IMR-90 (cell line): ENCODE data around the gene AHI1. TPM values are rescaled to one million over a fixed set of nuclear protein-coding genes. Genes with fewer than 3 reads are reported as not detected.

ENCODE experiments used
- ATAC-seq: fragments of 200-7000 bp; cut with Tn5 transposase; 2 replicates; pipeline ENCODE4 v1.9.1; 2020; ENCODE audit warnings: low read depth, mild to moderate bottlenecking, moderate library complexity
- BruUV-seq: library from RNA; stranded (reverse); fragments of 400-500 nt; replicated peaks from 2 replicates; lab custom pipeline; 2021; lab: Mats Ljungman, UMichigan
- CTCF ChIA-PET: fragments of 300-600 bp; formaldehyde crosslinking; extraction: SDS; loops from one replicate; lab custom pipeline; 2021; ENCODE audit warnings: antibody characterized with exemption; lab: Yijun Ruan, JAX
- POLR2A ChIA-PET: fragments of 300-600 bp; sonication (Branson Sonifier 250); formaldehyde crosslinking; loops from one replicate; lab custom pipeline; 2022; ENCODE audit warnings: antibody characterized with exemption; ENCODE audit not compliant: unreplicated experiment; lab: Charles Lee
- DNase-seq: peaks from one replicate; pipeline ENCODE4 v3.0.0; 2013
- H2AFZ ChIP-seq: replicated peaks from 2 replicates; pipeline ENCODE3; 2013; ENCODE audit warnings: low read length, mild to moderate bottlenecking; ENCODE audit not compliant: poor library complexity
- H2AK5ac ChIP-seq: 2 replicates; pipeline ENCODE4 v1.6.1; 2013; ENCODE audit warnings: low read depth, low read length, inconsistent platforms
- H2AK9ac ChIP-seq: replicated peaks from 2 replicates; pipeline ENCODE3; 2013; ENCODE audit warnings: mild to moderate bottlenecking, low read depth, low read length, moderate library complexity; ENCODE audit not compliant: poor library complexity
- H2BK120ac ChIP-seq: 2 replicates; pipeline ENCODE4 v1.6.1; 2013; ENCODE audit warnings: low read depth, low read length, inconsistent platforms
- H2BK15ac ChIP-seq: 3 replicates; pipeline ENCODE4 v1.6.1; 2013; ENCODE audit warnings: low read depth, low read length, inconsistent platforms
- H2BK20ac ChIP-seq: 2 replicates; pipeline ENCODE4 v1.6.1; 2013; ENCODE audit warnings: low read depth, mild to moderate bottlenecking, inconsistent platforms, low read length, moderate library complexity
- H2BK5ac ChIP-seq: 2 replicates; pipeline ENCODE4 v1.6.1; 2013; ENCODE audit warnings: mild to moderate bottlenecking, low read depth, low read length, inconsistent platforms; ENCODE audit not compliant: poor library complexity, severe bottlenecking
- H3K14ac ChIP-seq: replicated peaks from 2 replicates; pipeline ENCODE4 v1.6.1; 2013; ENCODE audit warnings: low read depth, low read length, inconsistent platforms
- H3K18ac ChIP-seq: 2 replicates; pipeline ENCODE4 v1.6.1; 2013; ENCODE audit warnings: low read depth, low read length, control low read depth
- H3K23ac ChIP-seq: 2 replicates; pipeline ENCODE4 v1.6.1; 2013; ENCODE audit warnings: low read depth, low read length, inconsistent platforms
- H3K27ac ChIP-seq: 2 replicates; pipeline ENCODE4 v1.5.1; 2013; ENCODE audit warnings: mild to moderate bottlenecking, control low read depth, low read length; ENCODE audit not compliant: insufficient read depth
- H3K27me3 ChIP-seq: 2 replicates; pipeline ENCODE4 v1.6.1; 2013; ENCODE audit warnings: low read length; ENCODE audit not compliant: control insufficient read depth, insufficient read depth
- H3K36me3 ChIP-seq: 2 replicates; pipeline ENCODE4 v1.6.1; 2013; ENCODE audit warnings: low read length, mixed read lengths; ENCODE audit not compliant: control insufficient read depth, insufficient read depth
- H3K4ac ChIP-seq: 2 replicates; pipeline ENCODE4 v1.6.1; 2013; ENCODE audit warnings: low read depth, low read length, inconsistent platforms
- H3K4me1 ChIP-seq: 2 replicates; pipeline ENCODE4 v1.6.1; 2013; ENCODE audit warnings: low read length, mixed read lengths; ENCODE audit not compliant: control insufficient read depth, insufficient read depth
- H3K4me2 ChIP-seq: 2 replicates; pipeline ENCODE4 v1.6.1; 2013; ENCODE audit warnings: low read depth, mild to moderate bottlenecking, control low read depth, low read length, moderate library complexity
- H3K4me3 ChIP-seq: 2 replicates; pipeline ENCODE4 v1.5.1; 2013; ENCODE audit warnings: low read depth, mild to moderate bottlenecking, control low read depth, low read length, moderate library complexity; ENCODE audit not compliant: insufficient read depth
- H3K56ac ChIP-seq: 2 replicates; pipeline ENCODE4 v1.6.1; 2013; ENCODE audit warnings: low read length, inconsistent platforms; ENCODE audit not compliant: insufficient read depth; ENCODE audit errors: extremely low read depth
- H3K79me1 ChIP-seq, 2 experiments: 2 replicates each; pipeline ENCODE4 v1.6.1; 2013; ENCODE audit warnings: low read length in 2 of 2, inconsistent platforms in 1 of 2, low read depth in 1 of 2
- H3K9ac ChIP-seq: 2 replicates; pipeline ENCODE4 v1.6.1; 2013; ENCODE audit warnings: low read depth, low read length, control low read depth
- H3K9me1 ChIP-seq: 2 replicates; pipeline ENCODE4 v1.6.1; 2013; ENCODE audit warnings: low read length, inconsistent platforms; ENCODE audit not compliant: insufficient read depth
- H3K9me3 ChIP-seq: 2 replicates; pipeline ENCODE4 v1.6.1; 2013; ENCODE audit warnings: low read length; ENCODE audit not compliant: control insufficient read depth, insufficient read depth
- H4K20me1 ChIP-seq: 2 replicates; pipeline ENCODE4 v1.6.1; 2013; ENCODE audit warnings: low read length, inconsistent platforms; ENCODE audit not compliant: insufficient read depth
- H4K5ac ChIP-seq: 2 replicates; pipeline ENCODE4 v1.6.1; 2013; ENCODE audit warnings: mild to moderate bottlenecking, low read depth, low read length, control low read depth
- H4K8ac ChIP-seq, 2 experiments: 2 replicates each; pipeline ENCODE4 v1.6.1; 2013; ENCODE audit warnings: low read depth in 2 of 2, low read length in 2 of 2, control low read depth in 1 of 2, inconsistent platforms in 1 of 2
- H4K91ac ChIP-seq: 2 replicates; pipeline ENCODE4 v1.6.1; 2013; ENCODE audit warnings: low read depth, low read length, inconsistent platforms; ENCODE audit not compliant: insufficient read depth
- CTCF ChIP-seq: conservative IDR thresholded peaks from 2 replicates; pipeline ENCODE4 v1.5.1; 2012; ENCODE audit warnings: mild to moderate bottlenecking, low read depth, low read length, improper control_type of control experiment
- FOS ChIP-seq: fragments of 150-350 bp; IDR thresholded peaks from 2 replicates; pipeline ENCODE4 v1.6.1; 2016; ENCODE audit warnings: low read depth, low read length
- WGBS, 2 experiments: methylation state at CpG; one replicate each; pipeline versions ENCODE4 v1.1.5 to v1.1.7; 2013; ENCODE audit warnings: missing lambda C conversion rate in 2 of 2; ENCODE audit not compliant: insufficient read length in 1 of 2; ENCODE audit errors: extremely low coverage in 2 of 2; 5-methylcytosine and 5-hydroxymethylcytosine counted together
- dilution Hi-C: fragments of 300-500 bp; cut with HindIII; formaldehyde crosslinking; loops from one replicate; pipeline ENCODE4 v1.14.3; 2018; ENCODE audit warnings: low sequenced_read_pairs; ENCODE audit not compliant: unreplicated experiment
- in situ Hi-C: fragments of 300-500 bp; cut with MboI; formaldehyde crosslinking; loops from 3 replicates; pipeline ENCODE4 v1.14.3; 2019; ENCODE audit warnings: low sequenced_read_pairs, inconsistent platforms, mixed read lengths
- intact Hi-C: fragments of 100-400 bp; cut with micrococcal nuclease; formaldehyde crosslinking; loops from 2 replicates; pipeline ENCODE4 v1.10.0; 2022
- polyA plus RNA-seq, 3 experiments: library from polyadenylated mRNA; depleted of rRNA; stranded (reverse); fragments of >200 nt; gene quantifications; 2 replicates each; pipeline ENCODE4 v1.2.3, GENCODE V29; 2012; ENCODE audit warnings: low replicate concordance in 1 of 3
- total RNA-seq: library from RNA; depleted of rRNA; stranded (reverse); fragments of >200 nt; gene quantifications from 2 replicates; pipeline ENCODE4 v1.2.3, GENCODE V29; 2012

AHI1 gene
- total and polyA plus RNA-seq, 2 of the 4 experiments (the other 2 are of a cell fraction): 9.5 to 19.4 TPM

DNA sequence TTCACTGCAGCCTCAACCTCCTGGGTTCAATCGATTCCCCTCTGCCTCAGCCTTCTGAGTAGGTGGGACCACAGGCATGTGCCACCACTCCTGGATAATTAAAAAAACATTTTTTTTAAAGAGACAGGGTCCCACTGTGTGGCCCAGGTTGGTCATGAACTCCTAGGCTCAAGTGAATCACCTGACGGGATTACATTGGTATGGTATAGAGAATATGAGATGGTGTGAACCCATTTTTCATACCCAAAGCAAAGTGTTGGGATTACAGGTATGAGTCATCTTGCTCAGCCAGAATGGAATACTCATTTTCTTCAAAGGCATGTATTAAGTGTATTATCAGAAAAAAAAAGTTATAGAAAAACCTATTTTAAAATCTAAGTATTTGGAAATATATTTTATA, 114.2 kb downstream of the AHI1 start:
- Histone ChIP-seq H4K20me1 (no peaks in the 10 kb centered on the region), H3K9me1 (no peaks in the 10 kb centered on the region), H2BK15ac (no peak overlapping the region), H3K4ac (no peak overlapping the region), H4K8ac (no peak overlapping the region), H2AFZ (no peak overlapping the region), H2BK20ac (no peak overlapping the region), H2BK5ac (no peak overlapping the region), H3K9ac (no peak overlapping the region), H3K4me1 (no peaks in the 10 kb centered on the region), H3K18ac (no peak overlapping the region), H3K79me1 (no peaks in the 10 kb centered on the region), H2AK5ac (no peak overlapping the region), H4K5ac (no peak overlapping the region), H3K56ac (no peak overlapping the region), H3K4me3 (no peak overlapping the region), H3K27ac (no peak overlapping the region), H3K14ac (no peak overlapping the region), H2BK120ac (no peak overlapping the region), H4K91ac (no peak overlapping the region), H3K23ac (no peak overlapping the region), H3K36me3 (peaks cover 2% of the 10 kb centered on the region; the same call in 1 of the 2 replicates), H3K9me3 (no peaks in the 10 kb centered on the region), H2AK9ac (no peak overlapping the region), H3K27me3 (no peaks in the 10 kb centered on the region), H3K4me2 (no peak overlapping the region)
- in situ Hi-C loops: no loop called here
- no TSS peak for BruUV-seq
- POLR2A ChIA-PET: no interaction called here
- CTCF ChIA-PET: no interaction called here
- DNase-seq (peak; percentile 8), ATAC-seq (no peak)
- no CpG with 5 or more reads among the region's 2 CpGs for WGBS, 2 experiments
- intact Hi-C loops: no loop called here
- peak; percentile 30; the same call in 1 of the 2 replicates for TF ChIP-seq FOS
- no peak for TF ChIP-seq CTCF
- dilution Hi-C loops: no loop called here
